H1 (cell line): ENCODE results near the gene MPND. TPM values are rescaled to one million over a fixed set of nuclear protein-coding genes. Genes with fewer than 3 reads are reported as not detected.

ENCODE experiments used
- CHD2 ChIP-seq: IDR thresholded peaks from 2 replicates; pipeline ENCODE4 v1.6.1; 2012; ENCODE audit warnings: low read length, improper control_type of control experiment
- CTBP2 ChIP-seq: IDR thresholded peaks from 2 replicates; pipeline ENCODE4 v1.7.0; 2011; ENCODE audit warnings: borderline replicate concordance, mild to moderate bottlenecking, moderate library complexity, mixed read lengths, low read length; ENCODE audit not compliant: insufficient read depth, insufficient read length
- GABPA ChIP-seq: IDR thresholded peaks from 2 replicates; pipeline ENCODE4 v1.6.1; 2011; ENCODE audit warnings: mild to moderate bottlenecking, low read length, moderate library complexity, borderline replicate concordance; ENCODE audit not compliant: insufficient read depth
- SP2 ChIP-seq: IDR thresholded peaks from 2 replicates; pipeline ENCODE4 v1.6.1; 2012; ENCODE audit warnings: mild to moderate bottlenecking, low read length, inconsistent platforms
- TAF7 ChIP-seq: optimal IDR thresholded peaks from 2 replicates; pipeline ENCODE3; 2011; ENCODE audit warnings: low read depth, mild to moderate bottlenecking, inconsistent platforms, low read length, moderate library complexity, borderline replicate concordance
- TEAD4 ChIP-seq: IDR thresholded peaks from 2 replicates; pipeline ENCODE4 v1.6.1; 2012; ENCODE audit warnings: low read depth, low read length, inconsistent platforms, mixed read lengths
- ZNF274 ChIP-seq: IDR thresholded peaks from 2 replicates; pipeline ENCODE4 v1.7.0; 2012; ENCODE audit warnings: low read length, borderline replicate concordance; ENCODE audit errors: extremely low read depth
- polyA plus RNA-seq, 7 experiments: library from polyadenylated mRNA; depleted of rRNA in 3 of 7; stranded (reverse) in 5 of 7; unstranded in 2 of 7; fragments of >200 nt in 5 of 7; fragments of 200-250 nt in 2 of 7; gene quantifications; 1 replicate in 5 of 7; 2 replicates in 1 of 7; 4 replicates in 1 of 7; pipeline versions ENCODE4 v1.2.1 to v1.2.3, GENCODE V29; 2011 to 2013; ENCODE audit warnings: missing spikeins in 2 of 7, mixed read lengths in 2 of 7
- total RNA-seq: library from RNA; stranded (reverse); fragmentation: NEBNext Ultra II Directional; extraction: Animal tissue kit (Norgen Biotek cat#: 25700); gene quantifications from 2 replicates; pipeline ENCODE4 v1.2.1, GENCODE V29; 2021
- TF ChIP-seq, protein P1 (sequence below): fragments of 300-600 bp; sonication (generic); IDR thresholded peaks from 2 replicates; pipeline ENCODE4 v1.7.1; 2012; ENCODE audit warnings: low read length, moderate library complexity, mild to moderate bottlenecking, inconsistent platforms; ENCODE audit not compliant: insufficient replicate concordance
- TF ChIP-seq, protein P2 (sequence below): IDR thresholded peaks from 2 replicates; pipeline ENCODE4 v1.6.1; 2012; ENCODE audit warnings: inconsistent platforms
- TF ChIP-seq, protein P3 (sequence below): IDR thresholded peaks from 2 replicates; pipeline ENCODE4 v1.6.1; 2012; ENCODE audit warnings: low read length, inconsistent platforms

Gene MPND
- total and polyA plus RNA-seq, 2 of the 8 experiments (the other 6 are each of a cell fraction or from before 2014, with no cell fraction given) = 22.9 to 27.7 TPM

DNA sequence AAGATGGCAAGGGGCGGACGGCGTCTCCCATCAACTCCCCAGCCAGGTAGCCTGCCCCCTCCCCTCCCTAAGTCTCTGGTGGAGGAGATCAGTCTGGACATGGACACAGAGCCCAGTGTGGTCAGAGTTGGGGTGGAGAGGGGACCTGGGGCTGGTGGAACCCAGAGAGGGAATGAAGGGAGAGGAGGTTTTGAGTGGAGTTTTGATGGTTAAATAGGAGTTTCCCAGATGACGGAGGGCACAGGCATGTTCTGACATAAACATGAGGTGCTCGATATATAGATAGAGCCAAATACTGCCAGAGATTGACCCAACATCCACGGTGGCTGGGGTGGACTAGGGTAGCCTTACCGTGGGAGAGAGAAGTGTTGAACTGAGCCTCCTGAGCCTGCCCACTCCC, 24.9 kb upstream of the MPND start (continued):
- TF ChIP-seq, protein P1, sequence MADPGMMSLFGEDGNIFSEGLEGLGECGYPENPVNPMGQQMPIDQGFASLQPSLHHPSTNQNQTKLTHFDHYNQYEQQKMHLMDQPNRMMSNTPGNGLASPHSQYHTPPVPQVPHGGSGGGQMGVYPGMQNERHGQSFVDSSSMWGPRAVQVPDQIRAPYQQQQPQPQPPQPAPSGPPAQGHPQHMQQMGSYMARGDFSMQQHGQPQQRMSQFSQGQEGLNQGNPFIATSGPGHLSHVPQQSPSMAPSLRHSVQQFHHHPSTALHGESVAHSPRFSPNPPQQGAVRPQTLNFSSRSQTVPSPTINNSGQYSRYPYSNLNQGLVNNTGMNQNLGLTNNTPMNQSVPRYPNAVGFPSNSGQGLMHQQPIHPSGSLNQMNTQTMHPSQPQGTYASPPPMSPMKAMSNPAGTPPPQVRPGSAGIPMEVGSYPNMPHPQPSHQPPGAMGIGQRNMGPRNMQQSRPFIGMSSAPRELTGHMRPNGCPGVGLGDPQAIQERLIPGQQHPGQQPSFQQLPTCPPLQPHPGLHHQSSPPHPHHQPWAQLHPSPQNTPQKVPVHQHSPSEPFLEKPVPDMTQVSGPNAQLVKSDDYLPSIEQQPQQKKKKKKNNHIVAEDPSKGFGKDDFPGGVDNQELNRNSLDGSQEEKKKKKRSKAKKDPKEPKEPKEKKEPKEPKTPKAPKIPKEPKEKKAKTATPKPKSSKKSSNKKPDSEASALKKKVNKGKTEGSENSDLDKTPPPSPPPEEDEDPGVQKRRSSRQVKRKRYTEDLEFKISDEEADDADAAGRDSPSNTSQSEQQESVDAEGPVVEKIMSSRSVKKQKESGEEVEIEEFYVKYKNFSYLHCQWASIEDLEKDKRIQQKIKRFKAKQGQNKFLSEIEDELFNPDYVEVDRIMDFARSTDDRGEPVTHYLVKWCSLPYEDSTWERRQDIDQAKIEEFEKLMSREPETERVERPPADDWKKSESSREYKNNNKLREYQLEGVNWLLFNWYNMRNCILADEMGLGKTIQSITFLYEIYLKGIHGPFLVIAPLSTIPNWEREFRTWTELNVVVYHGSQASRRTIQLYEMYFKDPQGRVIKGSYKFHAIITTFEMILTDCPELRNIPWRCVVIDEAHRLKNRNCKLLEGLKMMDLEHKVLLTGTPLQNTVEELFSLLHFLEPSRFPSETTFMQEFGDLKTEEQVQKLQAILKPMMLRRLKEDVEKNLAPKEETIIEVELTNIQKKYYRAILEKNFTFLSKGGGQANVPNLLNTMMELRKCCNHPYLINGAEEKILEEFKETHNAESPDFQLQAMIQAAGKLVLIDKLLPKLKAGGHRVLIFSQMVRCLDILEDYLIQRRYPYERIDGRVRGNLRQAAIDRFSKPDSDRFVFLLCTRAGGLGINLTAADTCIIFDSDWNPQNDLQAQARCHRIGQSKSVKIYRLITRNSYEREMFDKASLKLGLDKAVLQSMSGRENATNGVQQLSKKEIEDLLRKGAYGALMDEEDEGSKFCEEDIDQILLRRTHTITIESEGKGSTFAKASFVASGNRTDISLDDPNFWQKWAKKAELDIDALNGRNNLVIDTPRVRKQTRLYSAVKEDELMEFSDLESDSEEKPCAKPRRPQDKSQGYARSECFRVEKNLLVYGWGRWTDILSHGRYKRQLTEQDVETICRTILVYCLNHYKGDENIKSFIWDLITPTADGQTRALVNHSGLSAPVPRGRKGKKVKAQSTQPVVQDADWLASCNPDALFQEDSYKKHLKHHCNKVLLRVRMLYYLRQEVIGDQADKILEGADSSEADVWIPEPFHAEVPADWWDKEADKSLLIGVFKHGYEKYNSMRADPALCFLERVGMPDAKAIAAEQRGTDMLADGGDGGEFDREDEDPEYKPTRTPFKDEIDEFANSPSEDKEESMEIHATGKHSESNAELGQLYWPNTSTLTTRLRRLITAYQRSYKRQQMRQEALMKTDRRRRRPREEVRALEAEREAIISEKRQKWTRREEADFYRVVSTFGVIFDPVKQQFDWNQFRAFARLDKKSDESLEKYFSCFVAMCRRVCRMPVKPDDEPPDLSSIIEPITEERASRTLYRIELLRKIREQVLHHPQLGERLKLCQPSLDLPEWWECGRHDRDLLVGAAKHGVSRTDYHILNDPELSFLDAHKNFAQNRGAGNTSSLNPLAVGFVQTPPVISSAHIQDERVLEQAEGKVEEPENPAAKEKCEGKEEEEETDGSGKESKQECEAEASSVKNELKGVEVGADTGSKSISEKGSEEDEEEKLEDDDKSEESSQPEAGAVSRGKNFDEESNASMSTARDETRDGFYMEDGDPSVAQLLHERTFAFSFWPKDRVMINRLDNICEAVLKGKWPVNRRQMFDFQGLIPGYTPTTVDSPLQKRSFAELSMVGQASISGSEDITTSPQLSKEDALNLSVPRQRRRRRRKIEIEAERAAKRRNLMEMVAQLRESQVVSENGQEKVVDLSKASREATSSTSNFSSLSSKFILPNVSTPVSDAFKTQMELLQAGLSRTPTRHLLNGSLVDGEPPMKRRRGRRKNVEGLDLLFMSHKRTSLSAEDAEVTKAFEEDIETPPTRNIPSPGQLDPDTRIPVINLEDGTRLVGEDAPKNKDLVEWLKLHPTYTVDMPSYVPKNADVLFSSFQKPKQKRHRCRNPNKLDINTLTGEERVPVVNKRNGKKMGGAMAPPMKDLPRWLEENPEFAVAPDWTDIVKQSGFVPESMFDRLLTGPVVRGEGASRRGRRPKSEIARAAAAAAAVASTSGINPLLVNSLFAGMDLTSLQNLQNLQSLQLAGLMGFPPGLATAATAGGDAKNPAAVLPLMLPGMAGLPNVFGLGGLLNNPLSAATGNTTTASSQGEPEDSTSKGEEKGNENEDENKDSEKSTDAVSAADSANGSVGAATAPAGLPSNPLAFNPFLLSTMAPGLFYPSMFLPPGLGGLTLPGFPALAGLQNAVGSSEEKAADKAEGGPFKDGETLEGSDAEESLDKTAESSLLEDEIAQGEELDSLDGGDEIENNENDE = no peak
- TF ChIP-seq CTBP2 (no peak), TAF7 (no peak), GABPA (no peak), ZNF274 (no peak), TEAD4 (no peak), CHD2 (no peak), SP2 (no peak)
- TF ChIP-seq, protein P2, sequence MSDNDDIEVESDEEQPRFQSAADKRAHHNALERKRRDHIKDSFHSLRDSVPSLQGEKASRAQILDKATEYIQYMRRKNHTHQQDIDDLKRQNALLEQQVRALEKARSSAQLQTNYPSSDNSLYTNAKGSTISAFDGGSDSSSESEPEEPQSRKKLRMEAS = no peak
- TF ChIP-seq, protein P3, sequence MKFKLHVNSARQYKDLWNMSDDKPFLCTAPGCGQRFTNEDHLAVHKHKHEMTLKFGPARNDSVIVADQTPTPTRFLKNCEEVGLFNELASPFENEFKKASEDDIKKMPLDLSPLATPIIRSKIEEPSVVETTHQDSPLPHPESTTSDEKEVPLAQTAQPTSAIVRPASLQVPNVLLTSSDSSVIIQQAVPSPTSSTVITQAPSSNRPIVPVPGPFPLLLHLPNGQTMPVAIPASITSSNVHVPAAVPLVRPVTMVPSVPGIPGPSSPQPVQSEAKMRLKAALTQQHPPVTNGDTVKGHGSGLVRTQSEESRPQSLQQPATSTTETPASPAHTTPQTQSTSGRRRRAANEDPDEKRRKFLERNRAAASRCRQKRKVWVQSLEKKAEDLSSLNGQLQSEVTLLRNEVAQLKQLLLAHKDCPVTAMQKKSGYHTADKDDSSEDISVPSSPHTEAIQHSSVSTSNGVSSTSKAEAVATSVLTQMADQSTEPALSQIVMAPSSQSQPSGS = no peak
